Fibroblast of villous mesenchyme (primary cell): ENCODE results near the gene STEAP3. TPM values are rescaled to one million over a fixed set of nuclear protein-coding genes. Genes with fewer than 3 reads are reported as not detected.

Experiments
- DNase-seq: peaks from one replicate; pipeline ENCODE4 v3.0.0-alpha.2; 2010; ENCODE audit warnings: low read depth
- H3K4me3 ChIP-seq: 2 replicates; pipeline ENCODE4 v1.5.1; 2011; ENCODE audit warnings: low read depth, mild to moderate bottlenecking, low read length
- CTCF ChIP-seq: IDR thresholded peaks from 2 replicates; pipeline ENCODE4 v1.5.1; 2012; ENCODE audit warnings: low read depth, mild to moderate bottlenecking, low read length; ENCODE audit not compliant: insufficient read depth
- total RNA-seq: library from RNA; depleted of rRNA; stranded (reverse); fragments of >200 nt; gene quantifications from 2 replicates; pipeline ENCODE4 v1.2.3, GENCODE V29; 2012

Gene STEAP3
- total RNA-seq, 1 donor: 17.7 TPM

- no peak for TF ChIP-seq CTCF
- DNase-seq: no peak
- H3K4me3 ChIP-seq: no peak overlapping the region
Observed at GRCh38 chr2:119206201-119206600, 17.4 kb upstream of the STEAP3 start.

- DNase-seq: no peak
Observed at GRCh38 chr2:119207447-119207846, 16.2 kb upstream of the STEAP3 start.

GRCh38 chr2:119208791-119209203 is 14.8 kb upstream of the STEAP3 start:
- no peak for DNase-seq
- no peak for TF ChIP-seq CTCF
- no peak overlapping the region for H3K4me3 ChIP-seq

More at GRCh38 chr2:119207447-119207846, 16.2 kb upstream of the STEAP3 start:
- H3K4me3 ChIP-seq: no peak overlapping the region
- no peak for TF ChIP-seq CTCF

GRCh38 chr2:119212139-119212800 is 11.4 kb upstream of the STEAP3 start:
- TF ChIP-seq CTCF: no peak
- DNase-seq: no peak
- H3K4me3 ChIP-seq: no peak overlapping the region

- TF ChIP-seq CTCF: no peak
- DNase-seq: no peak
- H3K4me3 ChIP-seq: no peak overlapping the region
Observed at GRCh38 chr2:119214453-119215037, 9.1 kb upstream of the STEAP3 start.

GRCh38 chr2:119216994-119217393 is 6.6 kb upstream of the STEAP3 start:
- TF ChIP-seq CTCF: no peak
- no peak overlapping the region for H3K4me3 ChIP-seq
- no peak for DNase-seq

GRCh38 chr2:119218478-119219064 is 5.1 kb upstream of the STEAP3 start:
- H3K4me3 ChIP-seq: no peak overlapping the region
- DNase-seq: peak; percentile 79
- TF ChIP-seq CTCF: peak; percentile 77
